HepG2 (cell line): ENCODE data around the gene MSI2. TPM values are rescaled to one million over a fixed set of nuclear protein-coding genes. Genes with fewer than 3 reads are reported as not detected.

Experiments used
- ATAC-seq: fragments of 200-7000 bp; cut with Tn5 transposase; 3 replicates; pipeline ENCODE4 v1.9.1; 2020; ENCODE audit warnings: mild to moderate bottlenecking, moderate library complexity
- BruUV-seq: library from RNA; stranded (reverse); fragments of 400-500 nt; replicated peaks from 2 replicates; lab custom pipeline; 2021; lab: Mats Ljungman, UMichigan
- CTCF ChIA-PET: fragments of 300-600 bp; formaldehyde crosslinking; extraction: SDS; loops from one replicate; lab custom pipeline; 2021; ENCODE audit warnings: low total read pairs, inconsistent platforms, low intra/inter-chr PET ratio; lab: Yijun Ruan, JAX
- POLR2A ChIA-PET: fragments of 350-600 bp; sonication (Branson Sonifier 250); formaldehyde crosslinking; loops from one replicate; lab custom pipeline; 2020; ENCODE audit warnings: antibody characterized with exemption, inconsistent platforms; lab: Yijun Ruan, JAX
- DNase-seq: peaks from one replicate; pipeline ENCODE4 v3.0.0-alpha.2; 2015; ENCODE audit warnings: low spot score
- FAIRE-seq: peaks from 3 replicates; lab custom pipeline; 2011; peaks lifted over from hg19 to GRCh38; lab: Jason Lieb, UNC
- H2AFZ ChIP-seq: one replicate; pipeline ENCODE4 v1.6.1; 2011; ENCODE audit warnings: low read length, inconsistent platforms
- H3K27ac ChIP-seq: fragments of 300-600 bp; 3 replicates; pipeline ENCODE4 v1.8.0; 2011; ENCODE audit warnings: mixed run types, mild to moderate bottlenecking, mixed read lengths, low read length, inconsistent platforms; ENCODE audit not compliant: insufficient read depth; ENCODE audit errors: extremely low read length
- H3K27me3 ChIP-seq, 2 experiments: fragments of 200-600 bp in 1 of 2; 2 replicates in 1 of 2; 3 replicates in 1 of 2; pipeline versions ENCODE4 v1.6.0 to v1.8.0; 2011; ENCODE audit warnings: low read length in 2 of 2, mild to moderate bottlenecking in 2 of 2, moderate library complexity in 2 of 2, inconsistent platforms in 1 of 2; ENCODE audit not compliant: insufficient read depth in 2 of 2, control insufficient read depth in 1 of 2
- H3K36me3 ChIP-seq, 2 experiments: fragments of 200-600 bp in 1 of 2; replicated peaks in 1 of 2; 2 replicates in 1 of 2; 3 replicates in 1 of 2; pipeline versions ENCODE4 v1.5.1 to v1.8.0; 2011; ENCODE audit warnings: low read length in 2 of 2, inconsistent platforms in 1 of 2; ENCODE audit not compliant: insufficient read depth in 2 of 2, control insufficient read depth in 1 of 2
- H3K4me1 ChIP-seq: 2 replicates; pipeline ENCODE4 v1.5.1; 2012; ENCODE audit warnings: low read length, inconsistent platforms; ENCODE audit not compliant: insufficient read depth
- H3K4me2 ChIP-seq: 2 replicates; pipeline ENCODE4 v1.6.0; 2011; ENCODE audit warnings: low read depth, low read length, inconsistent platforms
- H3K4me3 ChIP-seq, 3 experiments: fragments of 200-600 bp in 1 of 3; sonication (generic), shearing (Covaris generic) in 1 of 3; replicated peaks in 1 of 3; 2 replicates each; pipeline ENCODE4 v1.5.1; 2011 to 2016; ENCODE audit warnings: low read length in 3 of 3, inconsistent platforms in 2 of 3, low read depth in 2 of 3, mild to moderate bottlenecking in 2 of 3, control low read depth in 1 of 3, mixed read lengths in 1 of 3; ENCODE audit not compliant: insufficient read depth in 1 of 3
- H3K79me2 ChIP-seq: one replicate; pipeline ENCODE4 v1.6.1; 2011; ENCODE audit warnings: low read length, inconsistent platforms; ENCODE audit not compliant: insufficient read depth
- H3K9ac ChIP-seq: 2 replicates; pipeline ENCODE4 v1.6.0; 2011; ENCODE audit warnings: mild to moderate bottlenecking, low read depth, low read length, inconsistent platforms; ENCODE audit not compliant: insufficient read depth
- H3K9me3 ChIP-seq: 2 replicates; pipeline ENCODE4 v1.5.1; 2012; ENCODE audit warnings: mild to moderate bottlenecking, low read length
- H4K20me1 ChIP-seq: 2 replicates; pipeline ENCODE4 v1.6.0; 2011; ENCODE audit warnings: inconsistent platforms, mild to moderate bottlenecking, low read length, moderate library complexity; ENCODE audit not compliant: insufficient read depth
- CEBPB ChIP-seq: IDR thresholded peaks from 2 replicates; pipeline ENCODE4 v1.6.1; 2011; ENCODE audit warnings: low read depth, low read length, improper control_type of control experiment, borderline replicate concordance
- PITX1 ChIP-seq: sonication (generic); formaldehyde crosslinking; IDR thresholded peaks from 2 replicates; pipeline ENCODE4 v1.5.1; 2020; ENCODE audit warnings: mild to moderate bottlenecking, missing genetic modification reagents
- PTBP1 ChIP-seq: fragments of 200-400 bp; formaldehyde crosslinking; IDR thresholded peaks from 2 replicates; pipeline ENCODE4 v1.6.1; 2018; ENCODE audit warnings: low read length, low read depth; ENCODE audit not compliant: poor library complexity, severe bottlenecking
- ZFP90 ChIP-seq: sonication (generic); formaldehyde crosslinking; IDR thresholded peaks from 2 replicates; pipeline ENCODE4 v1.8.0; 2022; ENCODE audit warnings: missing genetic modification reagents, mild to moderate bottlenecking, inconsistent platforms, borderline replicate concordance
- ZNF205 ChIP-seq: IDR thresholded peaks from 2 replicates; pipeline ENCODE4 v1.6.1; 2018; ENCODE audit warnings: missing biosample characterization, missing genetic modification reagents
- ZNF577 ChIP-seq: sonication (generic); formaldehyde crosslinking; IDR thresholded peaks from 2 replicates; pipeline ENCODE4 v1.4.0; 2020; ENCODE audit warnings: mild to moderate bottlenecking, low read depth, missing genetic modification reagents, borderline replicate concordance
- WGBS: methylation state at CpG from one replicate; pipeline ENCODE4 v1.1.6; 2017; ENCODE audit warnings: low lambda C conversion rate; 5-methylcytosine and 5-hydroxymethylcytosine counted together
- in situ Hi-C: cut with HindIII; loops from 2 replicates; pipeline ENCODE4 v1.10.0; 2017; ENCODE audit warnings: low pct_unique_long_range_greater_than_20kb; ENCODE audit not compliant: extremely low pct_ligation_motif_present
- intact Hi-C: fragments of 100-400 bp; cut with micrococcal nuclease; formaldehyde crosslinking; loops from one replicate; pipeline ENCODE4 v1.10.0; 2022; ENCODE audit not compliant: unreplicated experiment
- polyA plus RNA-seq, 8 experiments: library from polyadenylated mRNA; depleted of rRNA in 3 of 8; stranded (reverse) in 7 of 8; unstranded in 1 of 8; fragments of >200 nt; fragmentation: Illumina TruSeq in 4 of 8; extraction: Trizol in 4 of 8; gene quantifications; 2 replicates each; pipeline versions ENCODE4 v1.2.1 to v1.2.3, GENCODE V29; 2011 to 2016; ENCODE audit warnings: low read depth in 4 of 8, missing spikeins in 1 of 8, mixed read lengths in 1 of 8; ENCODE audit not compliant: insufficient read depth in 1 of 8
- total RNA-seq, 5 experiments: library from RNA; depleted of rRNA; stranded (reverse); fragments of >200 nt; fragmentation: Illumina TruSeq; extraction: Trizol; gene quantifications; 2 replicates each; pipeline ENCODE4 v1.2.3, GENCODE V29; 2016; ENCODE audit warnings: low read depth in 1 of 5
- TF ChIP-seq, protein P1 (sequence below): sonication (generic); formaldehyde crosslinking; IDR thresholded peaks from 2 replicates; pipeline ENCODE4 v1.5.0; 2020; ENCODE audit warnings: mild to moderate bottlenecking, low read depth, missing genetic modification reagents, borderline replicate concordance
- TF ChIP-seq, protein P2 (sequence below): sonication (generic); formaldehyde crosslinking; IDR thresholded peaks from 2 replicates; pipeline ENCODE4 v1.8.1; 2022; ENCODE audit warnings: mild to moderate bottlenecking, missing genetic modification reagents
- TF ChIP-seq, protein P3 (sequence below): IDR thresholded peaks from 2 replicates; pipeline ENCODE4 v1.6.1; 2018; ENCODE audit warnings: missing genetic modification reagents, mild to moderate bottlenecking, missing compliant biosample characterization
- TF ChIP-seq, protein P4 (sequence below): sonication (generic); formaldehyde crosslinking; IDR thresholded peaks from 2 replicates; pipeline ENCODE4 v1.4.0; 2020; ENCODE audit warnings: missing genetic modification reagents
- TF ChIP-seq, protein P5 (sequence below): IDR thresholded peaks from 2 replicates; pipeline ENCODE4 v1.6.1; 2012; ENCODE audit warnings: inconsistent platforms
- TF ChIP-seq, protein P6 (sequence below): sonication (generic); formaldehyde crosslinking; IDR thresholded peaks from 2 replicates; pipeline ENCODE4 v1.4.0; 2020; ENCODE audit warnings: missing genetic modification reagents, borderline replicate concordance

The MSI2 gene
- total and polyA plus RNA-seq, 2 of the 13 experiments (the other 11 are each of a cell fraction or from before 2014, with no cell fraction given), result 77.5 to 78.4 TPM

DNA sequence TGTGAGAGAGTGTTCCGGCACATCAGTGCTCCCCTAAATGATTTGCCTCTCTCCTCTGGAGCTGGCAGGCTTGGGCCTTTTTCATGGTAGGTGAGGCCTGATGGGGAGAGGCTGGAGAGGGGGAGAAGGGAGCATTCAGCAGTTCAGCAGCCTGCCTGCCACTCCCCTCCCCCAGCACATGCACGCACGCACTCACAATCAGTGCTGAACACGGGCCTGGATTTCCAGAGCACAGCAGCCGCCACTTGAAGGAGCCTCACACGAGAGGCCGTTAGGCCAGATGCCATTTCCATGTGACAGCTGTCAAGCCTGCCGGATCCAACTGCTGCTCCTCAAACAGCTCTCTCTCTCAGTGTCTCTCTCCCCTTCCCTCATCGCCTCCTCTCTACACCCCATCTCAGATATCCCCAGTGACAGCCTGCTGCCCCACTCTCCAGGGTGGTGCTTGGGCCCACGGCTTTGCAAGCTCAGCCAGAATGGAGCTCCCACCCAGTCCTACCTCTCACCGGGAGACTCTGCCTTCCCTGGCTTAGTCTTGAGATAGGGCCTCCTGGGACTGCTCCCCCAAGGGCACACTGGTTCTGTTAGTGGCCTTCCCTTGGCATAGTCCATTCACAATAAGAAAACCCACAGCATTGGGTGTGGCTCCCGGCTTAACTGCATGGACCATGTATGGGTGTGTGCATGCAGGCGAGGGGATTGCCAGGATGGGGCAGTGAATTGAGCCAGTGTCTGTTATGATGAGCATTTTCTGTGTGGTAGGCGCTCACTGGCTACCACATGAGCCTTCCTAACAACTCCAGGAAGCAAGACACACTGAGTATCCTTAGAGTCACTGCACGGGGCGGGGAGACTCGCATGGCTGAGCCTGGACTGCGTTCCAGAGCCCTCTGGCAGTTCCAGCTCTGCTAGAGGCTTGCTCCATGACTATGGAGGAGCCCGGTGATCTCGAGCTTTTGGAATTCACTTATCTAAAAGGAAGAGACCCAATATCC is 262.6 kb downstream of the MSI2 start:
- peak overlapping the region; percentile 81 for H3K4me2 ChIP-seq
- intact Hi-C loops, result loop anchor here (5.0 kb wide), 1 partner anchor 58 kb away; no protein-coding TSS in a partner anchor
- TF ChIP-seq, protein P1, sequence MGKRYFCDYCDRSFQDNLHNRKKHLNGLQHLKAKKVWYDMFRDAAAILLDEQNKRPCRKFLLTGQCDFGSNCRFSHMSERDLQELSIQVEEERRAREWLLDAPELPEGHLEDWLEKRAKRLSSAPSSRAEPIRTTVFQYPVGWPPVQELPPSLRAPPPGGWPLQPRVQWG, result no peak
- no peak for TF ChIP-seq CEBPB
- no peak for TF ChIP-seq PTBP1
- TF ChIP-seq, protein P2, sequence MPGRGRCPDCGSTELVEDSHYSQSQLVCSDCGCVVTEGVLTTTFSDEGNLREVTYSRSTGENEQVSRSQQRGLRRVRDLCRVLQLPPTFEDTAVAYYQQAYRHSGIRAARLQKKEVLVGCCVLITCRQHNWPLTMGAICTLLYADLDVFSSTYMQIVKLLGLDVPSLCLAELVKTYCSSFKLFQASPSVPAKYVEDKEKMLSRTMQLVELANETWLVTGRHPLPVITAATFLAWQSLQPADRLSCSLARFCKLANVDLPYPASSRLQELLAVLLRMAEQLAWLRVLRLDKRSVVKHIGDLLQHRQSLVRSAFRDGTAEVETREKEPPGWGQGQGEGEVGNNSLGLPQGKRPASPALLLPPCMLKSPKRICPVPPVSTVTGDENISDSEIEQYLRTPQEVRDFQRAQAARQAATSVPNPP (CRISPR knock-in tag), result no peak
- TF ChIP-seq, protein P3, sequence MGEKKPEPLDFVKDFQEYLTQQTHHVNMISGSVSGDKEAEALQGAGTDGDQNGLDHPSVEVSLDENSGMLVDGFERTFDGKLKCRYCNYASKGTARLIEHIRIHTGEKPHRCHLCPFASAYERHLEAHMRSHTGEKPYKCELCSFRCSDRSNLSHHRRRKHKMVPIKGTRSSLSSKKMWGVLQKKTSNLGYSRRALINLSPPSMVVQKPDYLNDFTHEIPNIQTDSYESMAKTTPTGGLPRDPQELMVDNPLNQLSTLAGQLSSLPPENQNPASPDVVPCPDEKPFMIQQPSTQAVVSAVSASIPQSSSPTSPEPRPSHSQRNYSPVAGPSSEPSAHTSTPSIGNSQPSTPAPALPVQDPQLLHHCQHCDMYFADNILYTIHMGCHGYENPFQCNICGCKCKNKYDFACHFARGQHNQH (CRISPR knock-in tag), result no peak
- 0 out of 2 replicates have a peak, but pooled peaks have one; percentile 61 for TF ChIP-seq ZFP90 (CRISPR knock-in tag)
- no peak for TF ChIP-seq ZNF205 (CRISPR knock-in tag)
- TF ChIP-seq, protein P4, sequence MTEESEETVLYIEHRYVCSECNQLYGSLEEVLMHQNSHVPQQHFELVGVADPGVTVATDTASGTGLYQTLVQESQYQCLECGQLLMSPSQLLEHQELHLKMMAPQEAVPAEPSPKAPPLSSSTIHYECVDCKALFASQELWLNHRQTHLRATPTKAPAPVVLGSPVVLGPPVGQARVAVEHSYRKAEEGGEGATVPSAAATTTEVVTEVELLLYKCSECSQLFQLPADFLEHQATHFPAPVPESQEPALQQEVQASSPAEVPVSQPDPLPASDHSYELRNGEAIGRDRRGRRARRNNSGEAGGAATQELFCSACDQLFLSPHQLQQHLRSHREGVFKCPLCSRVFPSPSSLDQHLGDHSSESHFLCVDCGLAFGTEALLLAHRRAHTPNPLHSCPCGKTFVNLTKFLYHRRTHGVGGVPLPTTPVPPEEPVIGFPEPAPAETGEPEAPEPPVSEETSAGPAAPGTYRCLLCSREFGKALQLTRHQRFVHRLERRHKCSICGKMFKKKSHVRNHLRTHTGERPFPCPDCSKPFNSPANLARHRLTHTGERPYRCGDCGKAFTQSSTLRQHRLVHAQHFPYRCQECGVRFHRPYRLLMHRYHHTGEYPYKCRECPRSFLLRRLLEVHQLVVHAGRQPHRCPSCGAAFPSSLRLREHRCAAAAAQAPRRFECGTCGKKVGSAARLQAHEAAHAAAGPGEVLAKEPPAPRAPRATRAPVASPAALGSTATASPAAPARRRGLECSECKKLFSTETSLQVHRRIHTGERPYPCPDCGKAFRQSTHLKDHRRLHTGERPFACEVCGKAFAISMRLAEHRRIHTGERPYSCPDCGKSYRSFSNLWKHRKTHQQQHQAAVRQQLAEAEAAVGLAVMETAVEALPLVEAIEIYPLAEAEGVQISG (CRISPR knock-in tag), result 0 out of 2 replicates have a peak, but pooled peaks have one; percentile 45
- TF ChIP-seq PITX1 (CRISPR knock-in tag), result 0 out of 2 replicates have a peak, but pooled peaks have one; percentile 36
- TF ChIP-seq ZNF577 (CRISPR knock-in tag), result no peak
- TF ChIP-seq, protein P5, sequence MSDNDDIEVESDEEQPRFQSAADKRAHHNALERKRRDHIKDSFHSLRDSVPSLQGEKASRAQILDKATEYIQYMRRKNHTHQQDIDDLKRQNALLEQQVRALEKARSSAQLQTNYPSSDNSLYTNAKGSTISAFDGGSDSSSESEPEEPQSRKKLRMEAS, result 0 out of 2 replicates have a peak, but pooled peaks have one; percentile 26
- TF ChIP-seq, protein P6, sequence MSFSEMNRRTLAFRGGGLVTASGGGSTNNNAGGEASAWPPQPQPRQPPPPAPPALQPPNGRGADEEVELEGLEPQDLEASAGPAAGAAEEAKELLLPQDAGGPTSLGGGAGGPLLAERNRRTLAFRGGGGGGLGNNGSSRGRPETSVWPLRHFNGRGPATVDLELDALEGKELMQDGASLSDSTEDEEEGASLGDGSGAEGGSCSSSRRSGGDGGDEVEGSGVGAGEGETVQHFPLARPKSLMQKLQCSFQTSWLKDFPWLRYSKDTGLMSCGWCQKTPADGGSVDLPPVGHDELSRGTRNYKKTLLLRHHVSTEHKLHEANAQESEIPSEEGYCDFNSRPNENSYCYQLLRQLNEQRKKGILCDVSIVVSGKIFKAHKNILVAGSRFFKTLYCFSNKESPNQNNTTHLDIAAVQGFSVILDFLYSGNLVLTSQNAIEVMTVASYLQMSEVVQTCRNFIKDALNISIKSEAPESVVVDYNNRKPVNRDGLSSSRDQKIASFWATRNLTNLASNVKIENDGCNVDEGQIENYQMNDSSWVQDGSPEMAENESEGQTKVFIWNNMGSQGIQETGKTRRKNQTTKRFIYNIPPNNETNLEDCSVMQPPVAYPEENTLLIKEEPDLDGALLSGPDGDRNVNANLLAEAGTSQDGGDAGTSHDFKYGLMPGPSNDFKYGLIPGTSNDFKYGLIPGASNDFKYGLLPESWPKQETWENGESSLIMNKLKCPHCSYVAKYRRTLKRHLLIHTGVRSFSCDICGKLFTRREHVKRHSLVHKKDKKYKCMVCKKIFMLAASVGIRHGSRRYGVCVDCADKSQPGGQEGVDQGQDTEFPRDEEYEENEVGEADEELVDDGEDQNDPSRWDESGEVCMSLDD (CRISPR knock-in tag), result no peak

More for the DNA sequence above, 262.6 kb downstream of the MSI2 start:
- Histone ChIP-seq H3K36me3 (peaks cover 1 to 4% of the 10 kb centered on the region in 2 experiments; a peak in 3 of 5 replicates), H3K79me2 (peaks cover 27% of the 10 kb centered on the region), H3K27ac (peak overlapping the region; percentile 95), H3K27me3 (no peaks in the 10 kb centered on the region; a peak in 1 of 5 replicates), H2AFZ (no peak overlapping the region), H3K9me3 (no peaks in the 10 kb centered on the region), H3K9ac (peak overlapping the region; percentile 72), H3K4me1 (peaks cover 89% of the 10 kb centered on the region), H4K20me1 (no peaks in the 10 kb centered on the region), H3K4me3 (no peak overlapping the region)
- no peak for DNase-seq
- no TSS peak for BruUV-seq
- WGBS, result 91% methylated on average over 20 of the region's 20 CpGs
- no peak for FAIRE-seq
- ATAC-seq, result no peak
- in situ Hi-C loops, result no loop called here
- POLR2A ChIA-PET, result interaction anchor here (0.9 to 5.9 kb wide), 16 partner anchors 9 to 261 kb away, joined by 3 to 70 read pairs (median 5); no protein-coding TSS in a partner anchor
- CTCF ChIA-PET, result no interaction called here
